Measurements from ENCODE around the gene TMEM256. TPM values are rescaled to one million over a fixed set of nuclear protein-coding genes. Genes with fewer than 3 reads are reported as not detected.

TMEM256 gene
- total RNA-seq, 1 experiment from 2014 or later: 40.2 TPM

GRCh38 chr17:7419819-7420610, 16.1 kb upstream of the TMEM256 start, which contains the start of gene SPEM1:
TSS of gene SPEM1 (plus strand) at chr17:7420324. CDS start at chr17:7420385, 61 bp downstream.
- no peaks in the 10 kb centered on the region for H3K4me1 ChIP-seq
- no peaks in the 10 kb centered on the region for H3K9me3 Mint-ChIP-seq (ENCODE audit: unreplicated experiment)
- no peaks in the 10 kb centered on the region for H3K27me3 Mint-ChIP-seq (ENCODE audit: insufficient read depth, unreplicated experiment)
- no peak for DNase-seq
- ChIA-PET POLR2A (no interaction called here), CTCF (no interaction called here)
- no peak within 1 kb of the TSS for H3K4me3 Mint-ChIP-seq (ENCODE audit: unreplicated experiment)
- no peaks in the 10 kb centered on the region for H3K4me1 Mint-ChIP-seq (ENCODE audit: low read depth, unreplicated experiment)
- H3K4me3 ChIP-seq (ENCODE audit: low read depth, low read length): no peak within 1 kb of the TSS
- H3K27me3 ChIP-seq (replicated peaks; ENCODE audit: control insufficient read depth, insufficient read depth, low read length): no peaks in the 10 kb centered on the region
- intact Hi-C loops (cut with micrococcal nuclease; ENCODE audit: unreplicated experiment): no loop called here
- no peak within 1 kb of the TSS for H3K27ac Mint-ChIP-seq (ENCODE audit: unreplicated experiment)
- no peak for TF ChIP-seq CTCF (IDR thresholded peaks at IDR 0.05; ENCODE audit: insufficient read depth in 1 of 2, low read depth in 1 of 2, low read length in 1 of 2, severe bottlenecking in 1 of 2, unreplicated experiment in 1 of 2)
- no TSS peak for BruUV-seq (replicated peaks)
- no peaks in the 10 kb centered on the region for H3K36me3 Mint-ChIP-seq (ENCODE audit: insufficient read depth, unreplicated experiment)
- no peaks in the 10 kb centered on the region for H3K9me3 ChIP-seq
- H3K36me3 ChIP-seq (ENCODE audit: control insufficient read depth, insufficient read depth, low read length): no peaks in the 10 kb centered on the region

GRCh38 chr17:7418472-7419152, 14.7 kb upstream of the TMEM256 start:
- POLR2A ChIA-PET: no interaction called here
- Mint-ChIP-seq H3K4me1 (ENCODE audit: low read depth, unreplicated experiment) (no peaks in the 10 kb centered on the region), H3K9me3 (ENCODE audit: unreplicated experiment) (no peaks in the 10 kb centered on the region), H3K27ac (ENCODE audit: unreplicated experiment) (no peak overlapping the region), H3K27me3 (ENCODE audit: insufficient read depth, unreplicated experiment) (no peaks in the 10 kb centered on the region), H3K4me3 (ENCODE audit: unreplicated experiment) (no peak overlapping the region), H3K36me3 (ENCODE audit: insufficient read depth, unreplicated experiment) (no peaks in the 10 kb centered on the region)
- no peak for TF ChIP-seq CTCF (IDR thresholded peaks at IDR 0.05; ENCODE audit: insufficient read depth in 1 of 2, low read depth in 1 of 2, low read length in 1 of 2, severe bottlenecking in 1 of 2, unreplicated experiment in 1 of 2)
- H3K27me3 ChIP-seq (replicated peaks; ENCODE audit: control insufficient read depth, insufficient read depth, low read length): no peaks in the 10 kb centered on the region
- CTCF ChIA-PET: no interaction called here
- H3K4me1 ChIP-seq: no peaks in the 10 kb centered on the region
- no peaks in the 10 kb centered on the region for H3K9me3 ChIP-seq
- intact Hi-C loops (cut with micrococcal nuclease; ENCODE audit: unreplicated experiment): no loop called here
- H3K4me3 ChIP-seq (ENCODE audit: low read depth, low read length): no peak overlapping the region
- no peak for DNase-seq
- H3K36me3 ChIP-seq (ENCODE audit: control insufficient read depth, insufficient read depth, low read length): no peaks in the 10 kb centered on the region
- no TSS peak for BruUV-seq (replicated peaks)

- no peak overlapping the region for H3K27ac Mint-ChIP-seq (ENCODE audit: unreplicated experiment)
- no peaks in the 10 kb centered on the region for H3K27me3 ChIP-seq (replicated peaks; ENCODE audit: control insufficient read depth, insufficient read depth, low read length)
- no TSS peak for BruUV-seq (replicated peaks)
- DNase-seq: no peak
- CTCF ChIA-PET: no interaction called here
- no peaks in the 10 kb centered on the region for H3K4me1 ChIP-seq
- no peaks in the 10 kb centered on the region for H3K36me3 Mint-ChIP-seq (ENCODE audit: insufficient read depth, unreplicated experiment)
- no peaks in the 10 kb centered on the region for H3K4me1 Mint-ChIP-seq (ENCODE audit: low read depth, unreplicated experiment)
- H3K9me3 ChIP-seq: no peaks in the 10 kb centered on the region
- no peak overlapping the region for H3K4me3 Mint-ChIP-seq (ENCODE audit: unreplicated experiment)
- no peaks in the 10 kb centered on the region for H3K36me3 ChIP-seq (ENCODE audit: control insufficient read depth, insufficient read depth, low read length)
- no peaks in the 10 kb centered on the region for H3K9me3 Mint-ChIP-seq (ENCODE audit: unreplicated experiment)
- no peak overlapping the region for H3K4me3 ChIP-seq (ENCODE audit: low read depth, low read length)
- POLR2A ChIA-PET: no interaction called here
- intact Hi-C loops (cut with micrococcal nuclease; ENCODE audit: unreplicated experiment): no loop called here
- no peak for TF ChIP-seq CTCF (IDR thresholded peaks at IDR 0.05; ENCODE audit: insufficient read depth in 1 of 2, low read depth in 1 of 2, low read length in 1 of 2, severe bottlenecking in 1 of 2, unreplicated experiment in 1 of 2)
- H3K27me3 Mint-ChIP-seq (ENCODE audit: insufficient read depth, unreplicated experiment): no peaks in the 10 kb centered on the region
Measured at GRCh38 chr17:7417056-7417655, 13.3 kb upstream of the TMEM256 start.

Measured in Caco-2 (cell line).